ENCODE measurements around the gene P4HA2.
A peak's percentile ranks its signal among the peaks of the same experiment; 100 is the strongest.

The P4HA2 gene

DNA sequence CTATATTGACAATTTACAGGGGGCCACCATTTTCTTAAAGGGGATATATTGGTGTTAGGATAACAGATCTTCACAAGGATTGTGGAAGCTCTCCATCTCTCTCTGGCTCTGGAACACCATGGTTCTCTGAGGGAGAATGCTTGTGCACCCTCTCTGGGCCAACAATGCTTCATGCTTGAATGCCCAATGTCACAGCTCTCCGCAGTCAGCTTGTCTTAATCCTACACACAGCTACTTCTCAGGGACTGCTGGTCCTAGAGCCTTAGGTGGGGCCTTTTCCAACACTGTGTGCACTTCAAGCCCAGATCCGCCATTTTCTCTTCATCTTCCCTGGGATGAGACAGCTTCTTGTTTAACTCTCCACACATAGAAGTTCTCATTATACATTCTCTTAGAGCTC is 22.9 kb upstream of the P4HA2 start:
- DNase-seq (ENCODE audit: low spot score) = no peak

DNA sequence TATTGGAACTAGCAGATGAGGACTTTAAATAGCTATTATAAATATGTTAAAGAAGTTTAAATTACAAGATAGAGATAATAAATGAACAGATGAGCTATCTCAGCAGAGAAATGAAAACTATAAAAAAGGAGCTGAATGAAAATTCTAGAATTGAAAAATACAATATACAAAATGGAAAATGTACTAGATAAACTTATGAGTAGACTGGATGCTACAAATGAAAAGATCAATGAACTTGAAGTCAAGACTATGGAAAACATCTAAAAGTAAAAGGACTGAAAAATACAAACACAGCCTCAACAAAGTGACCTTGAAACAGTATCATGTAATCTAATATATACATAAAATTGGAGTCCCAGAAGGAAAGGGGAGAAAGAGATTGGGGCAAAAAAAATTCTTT is 19.2 kb upstream of the P4HA2 start:
- no peak for DNase-seq (ENCODE audit: low spot score)

DNA sequence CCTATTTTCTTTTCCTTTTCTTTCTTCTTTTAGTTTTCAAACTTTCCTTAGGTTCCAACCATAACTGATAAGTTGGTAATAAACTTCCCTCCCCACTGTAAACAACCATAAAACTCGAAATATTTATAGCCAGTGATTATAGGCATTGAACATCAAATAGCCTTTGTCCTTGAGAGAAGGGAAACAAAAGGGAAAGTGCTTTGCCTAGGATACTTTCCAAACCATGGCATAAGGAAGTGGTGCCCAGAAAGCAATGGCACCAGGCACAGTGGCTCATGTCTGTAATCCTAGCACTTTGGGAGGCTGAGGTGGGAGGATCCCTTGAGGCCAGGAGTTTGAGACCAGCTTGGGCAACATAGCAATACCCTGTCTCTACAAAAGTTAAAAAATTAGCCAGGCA is 17.9 kb upstream of the P4HA2 start:
- no peak for DNase-seq (ENCODE audit: low spot score)

DNA sequence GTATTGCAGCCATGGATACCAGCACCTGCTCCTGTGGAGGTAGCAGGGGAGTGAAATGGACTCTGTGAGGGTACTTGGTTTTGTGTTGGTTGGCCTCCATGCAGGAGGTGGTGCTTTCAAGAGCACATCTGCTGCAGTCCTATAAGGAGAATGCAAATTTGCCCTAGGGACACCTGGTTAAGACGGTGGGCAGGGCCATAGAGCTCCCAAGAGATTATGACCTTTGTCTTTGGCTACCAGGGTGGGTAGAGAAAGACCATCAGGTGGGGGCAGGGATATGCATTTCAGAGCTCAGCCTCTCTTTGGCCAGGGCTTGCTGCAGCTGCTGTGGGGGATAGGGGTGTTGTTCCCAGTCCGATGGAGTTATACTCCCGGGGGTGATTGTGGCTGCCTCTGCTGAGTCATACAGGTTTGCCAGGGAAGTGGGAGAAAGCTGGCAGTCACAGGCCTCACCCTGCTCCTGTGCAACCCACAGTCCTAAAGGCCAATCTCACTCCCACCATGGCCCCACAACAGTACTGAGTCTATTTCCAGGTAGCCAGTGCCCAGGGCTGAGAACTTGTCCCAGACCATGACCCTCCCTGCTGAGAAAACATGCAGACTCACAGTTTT is 15.8 kb upstream of the P4HA2 start:
- no peak for DNase-seq (ENCODE audit: low spot score)

DNA sequence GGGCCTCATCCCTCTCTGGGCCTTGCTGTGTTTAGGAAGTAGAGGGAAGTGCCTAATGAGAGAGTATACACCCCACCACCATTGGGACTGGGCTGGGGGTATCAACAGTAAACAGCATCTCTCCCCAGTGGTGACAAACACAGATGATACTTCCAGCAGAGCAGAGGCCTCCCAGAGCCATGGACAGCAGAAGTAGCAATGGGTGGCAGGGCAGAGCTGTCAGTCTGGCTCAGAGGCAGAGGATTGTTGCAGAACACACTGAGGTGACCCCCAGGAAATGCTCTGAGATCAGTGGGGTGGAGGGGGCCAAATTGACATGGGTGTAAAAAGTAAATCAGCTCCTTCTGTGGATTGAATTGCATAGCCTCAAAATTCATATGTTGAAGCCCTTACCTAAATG is 12.1 kb upstream of the P4HA2 start:
- no peak for DNase-seq (ENCODE audit: low spot score)

DNA sequence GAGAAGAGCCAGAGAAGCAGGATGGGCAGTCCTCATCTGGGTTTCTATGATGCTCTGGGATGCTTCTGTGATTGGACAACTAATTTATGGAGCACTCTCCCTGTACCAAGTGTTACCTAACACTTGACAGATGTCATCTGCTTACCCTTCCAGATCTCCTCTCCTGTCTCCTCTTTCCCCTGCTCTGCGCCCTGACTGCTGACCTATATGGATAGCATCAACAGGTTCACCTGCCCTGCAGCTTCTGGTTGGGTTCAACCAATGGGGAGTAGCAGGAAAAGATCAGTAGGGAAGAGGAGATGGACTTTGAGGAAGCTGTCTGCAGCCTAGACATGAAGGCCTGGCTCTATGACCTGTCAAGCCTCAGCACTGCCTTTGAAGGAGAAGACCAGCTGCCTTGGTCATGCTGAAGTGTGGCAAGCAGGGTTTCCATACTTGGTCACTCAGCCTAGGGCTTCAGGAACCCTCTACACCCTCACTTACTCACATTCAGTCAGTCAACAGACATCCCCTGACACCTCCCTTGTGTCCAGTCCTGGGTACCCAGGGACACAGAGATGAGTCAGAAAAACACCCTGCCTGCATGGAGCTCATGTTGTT is 11.3 kb upstream of the P4HA2 start:
- DNase-seq (ENCODE audit: low spot score) = no peak

DNA sequence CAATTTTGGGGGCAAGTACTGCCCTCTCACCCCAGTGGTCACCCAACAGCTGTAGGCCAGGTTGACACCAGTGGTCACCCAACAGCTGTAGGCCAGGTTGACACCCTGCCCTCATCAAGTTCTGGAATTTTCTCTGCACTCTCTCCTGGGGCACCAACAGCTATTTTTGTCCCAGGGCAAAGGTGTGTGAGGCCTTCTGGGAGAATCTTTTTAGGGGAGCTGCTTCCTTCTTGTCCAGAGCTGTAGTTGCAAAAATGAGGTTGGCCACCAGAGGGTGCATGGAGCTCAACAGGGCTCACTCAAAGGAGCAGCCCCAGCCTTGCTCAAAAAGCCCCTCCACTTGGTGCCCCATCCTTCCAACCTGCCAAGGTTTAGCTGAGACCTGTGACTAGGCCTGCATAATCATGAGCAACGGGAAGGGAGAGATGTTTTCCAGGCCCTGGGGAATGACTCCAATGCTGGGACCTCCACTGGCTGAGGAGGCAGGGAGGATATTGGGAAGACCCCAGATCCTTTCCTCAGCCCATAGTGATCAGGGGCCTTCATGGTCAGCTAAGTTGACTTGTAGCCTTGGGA is 10.6 kb upstream of the P4HA2 start:
- DNase-seq (ENCODE audit: low spot score) = no peak

DNA sequence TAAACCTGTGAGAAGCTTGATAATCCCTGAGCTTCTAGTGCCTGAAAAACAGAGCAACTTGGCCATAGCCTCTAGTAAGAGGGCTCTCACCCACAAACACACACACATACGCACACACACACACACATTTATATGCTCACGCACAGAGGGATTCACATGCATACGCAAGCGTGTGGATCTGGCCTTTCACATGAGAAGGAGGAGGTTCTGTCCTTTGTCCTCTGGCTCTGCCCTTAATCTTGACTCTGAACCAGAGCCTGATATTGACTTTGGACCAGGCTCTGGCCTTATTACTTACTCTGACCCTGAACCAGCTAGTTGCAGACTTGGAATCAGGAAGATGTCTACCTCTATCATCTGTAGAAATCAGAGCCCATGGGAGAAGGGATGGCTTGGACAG is 10.0 kb upstream of the P4HA2 start:
- DNase-seq (ENCODE audit: low spot score) = no peak

DNA sequence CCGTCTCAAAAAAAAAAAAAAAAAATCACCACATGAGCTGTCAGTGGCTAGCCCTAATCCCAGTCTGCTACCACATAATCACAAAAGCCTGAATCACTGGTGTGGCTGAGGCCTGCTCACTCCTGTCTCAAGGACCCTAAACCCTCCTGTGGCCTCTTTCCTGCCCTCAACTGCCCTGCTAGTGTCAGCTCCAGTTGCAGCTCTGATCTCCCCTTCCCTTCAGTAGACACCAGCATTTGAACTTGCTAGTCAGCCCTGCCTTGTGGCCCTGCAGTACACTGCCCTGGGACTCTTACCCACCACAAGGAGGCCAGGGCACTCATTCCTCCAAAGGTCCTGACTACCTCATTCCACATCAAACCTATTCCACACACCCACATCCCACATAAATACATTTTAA is 9.5 kb upstream of the P4HA2 start:
- DNase-seq (ENCODE audit: low spot score) = no peak

DNA sequence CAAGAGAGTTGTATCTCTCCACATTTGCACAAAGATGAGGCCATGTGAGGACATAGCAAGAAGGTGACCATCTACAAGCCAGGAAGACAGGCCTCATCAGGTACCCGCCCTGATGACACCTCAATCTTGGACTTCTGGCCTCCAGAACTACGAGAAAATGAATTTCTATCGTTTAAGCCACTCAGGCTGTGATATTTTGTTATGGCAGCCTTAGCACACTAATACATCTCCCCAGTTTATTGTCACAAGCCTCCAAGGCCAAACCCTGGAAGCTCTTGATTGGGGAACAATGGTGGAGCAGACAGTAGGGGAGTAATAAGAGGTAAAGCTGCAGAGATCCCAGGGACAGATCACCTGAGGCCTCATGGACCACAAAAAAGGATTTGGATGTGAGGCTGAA is 7.7 kb upstream of the P4HA2 start:
- no peak for DNase-seq (ENCODE audit: low spot score)

DNA sequence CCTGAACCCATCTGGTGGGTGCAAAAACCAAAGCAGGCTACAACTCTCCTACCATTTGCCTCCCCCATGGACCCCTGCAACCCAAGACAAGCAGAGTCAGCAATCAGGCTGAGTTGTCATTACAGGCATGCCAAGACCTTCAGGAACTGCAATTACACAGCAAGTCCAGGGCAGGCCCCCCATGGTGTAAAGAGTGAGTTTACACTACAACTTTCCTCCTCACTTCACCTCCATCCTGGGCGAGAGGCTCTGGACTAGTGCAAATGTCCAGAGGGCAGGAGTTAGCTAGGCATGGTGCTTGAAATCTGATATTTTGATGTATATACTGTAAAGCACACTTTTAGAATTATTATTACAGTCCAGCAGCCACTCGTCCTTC is 7.0 kb upstream of the P4HA2 start:
- no peak for DNase-seq (ENCODE audit: low spot score)

DNA sequence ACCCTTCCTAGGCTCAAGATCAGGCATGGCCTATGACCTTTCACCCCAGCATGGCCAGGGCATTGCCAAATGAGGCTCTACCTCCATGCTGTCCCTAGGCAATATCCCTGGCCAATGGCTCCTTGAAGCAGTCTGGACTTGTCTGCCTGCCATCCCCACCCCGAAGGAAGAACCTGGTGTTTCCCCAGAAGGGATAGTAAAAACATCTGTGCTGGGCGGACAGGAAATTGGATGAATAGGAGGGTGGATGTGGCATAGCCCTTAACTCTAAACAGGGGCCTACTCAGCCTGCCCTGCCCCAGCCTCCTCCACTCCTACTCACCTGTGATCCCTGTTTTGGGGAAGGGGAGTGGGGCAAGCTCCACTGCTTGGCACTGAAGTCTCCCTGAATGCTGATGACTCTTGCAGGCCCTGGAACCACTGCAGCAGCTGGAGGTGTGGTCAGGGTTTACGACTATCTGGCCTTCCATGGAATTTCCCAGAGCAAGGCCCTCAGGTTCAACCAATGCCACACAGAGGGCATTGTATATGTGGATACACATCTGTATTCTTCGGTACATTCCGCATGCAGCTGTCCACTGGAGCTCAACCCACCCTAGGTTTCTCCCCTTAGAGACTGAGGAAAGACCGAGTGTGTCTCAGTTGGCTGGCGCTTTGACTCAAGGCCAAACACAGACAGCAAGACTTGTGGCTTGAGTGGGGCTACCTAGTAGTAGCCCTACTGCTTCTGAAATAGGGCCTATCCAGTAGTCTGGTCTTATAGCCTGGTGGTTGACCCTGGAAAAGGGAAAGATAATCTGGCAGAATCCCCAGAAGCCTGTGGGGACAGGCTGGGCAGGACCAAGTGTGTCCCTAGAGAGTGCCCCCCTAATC is 6.4 kb upstream of the P4HA2 start:
- DNase-seq (ENCODE audit: low spot score) = no peak

DNA sequence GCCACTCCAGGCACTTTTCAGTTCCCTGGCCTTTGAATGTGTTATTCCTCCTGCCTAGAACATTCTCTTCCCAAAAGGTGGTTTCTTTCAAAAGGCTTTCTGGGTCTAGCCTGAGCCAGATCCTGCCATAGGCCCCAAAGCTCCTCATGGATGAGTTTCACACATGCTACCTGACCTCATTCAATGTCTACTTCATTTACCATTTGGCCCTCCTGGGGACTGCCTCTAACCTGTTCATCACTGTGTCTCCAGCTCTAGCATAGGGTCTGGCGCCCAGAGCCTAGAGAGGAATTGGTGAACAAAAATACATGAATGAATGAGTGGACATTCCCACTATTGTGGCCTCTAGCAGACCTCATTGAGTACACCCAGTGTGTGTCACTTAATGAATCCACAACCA is 5.4 kb upstream of the P4HA2 start:
- DNase-seq (ENCODE audit: low spot score) = no peak

DNA sequence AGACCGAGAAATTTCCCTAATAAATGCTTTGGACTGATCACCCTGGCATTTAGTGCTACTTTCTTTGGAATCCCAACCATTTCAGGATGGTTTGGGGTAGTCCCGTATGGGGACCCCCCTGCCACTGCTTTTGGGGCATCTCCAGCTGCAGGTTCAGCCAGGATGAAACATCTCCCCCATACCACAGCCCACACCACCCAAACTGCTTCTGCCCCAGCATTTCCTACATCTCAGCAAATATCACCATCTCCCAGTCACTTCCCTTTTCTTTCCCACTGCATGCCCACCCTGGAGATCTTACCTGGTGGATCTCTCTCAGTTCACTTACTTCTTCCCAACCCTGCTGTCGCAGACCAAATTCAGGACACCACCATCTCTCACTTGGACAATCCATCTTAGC is 4.8 kb upstream of the P4HA2 start:
- DNase-seq (ENCODE audit: low spot score) = no peak

DNA sequence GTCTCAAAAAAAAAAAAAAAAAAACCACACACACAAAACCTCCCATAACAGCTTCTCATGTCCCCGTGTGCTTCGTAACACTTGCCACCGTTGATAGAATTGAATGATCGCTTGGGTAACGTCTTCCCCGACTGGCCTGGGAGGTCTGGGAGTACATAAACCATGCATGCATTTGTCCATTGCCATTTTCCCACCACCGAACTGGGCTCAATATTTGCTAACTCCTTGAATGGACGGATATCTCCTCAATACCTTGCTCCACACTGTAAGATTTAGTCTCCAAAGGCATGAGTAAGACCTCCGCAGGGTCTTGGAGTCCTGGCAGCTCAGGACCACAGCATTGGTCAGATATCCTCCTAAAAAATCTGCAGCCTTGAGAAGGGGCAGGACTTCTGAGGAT is 3.2 kb upstream of the P4HA2 start:
- no peak for DNase-seq (ENCODE audit: low spot score)

DNA sequence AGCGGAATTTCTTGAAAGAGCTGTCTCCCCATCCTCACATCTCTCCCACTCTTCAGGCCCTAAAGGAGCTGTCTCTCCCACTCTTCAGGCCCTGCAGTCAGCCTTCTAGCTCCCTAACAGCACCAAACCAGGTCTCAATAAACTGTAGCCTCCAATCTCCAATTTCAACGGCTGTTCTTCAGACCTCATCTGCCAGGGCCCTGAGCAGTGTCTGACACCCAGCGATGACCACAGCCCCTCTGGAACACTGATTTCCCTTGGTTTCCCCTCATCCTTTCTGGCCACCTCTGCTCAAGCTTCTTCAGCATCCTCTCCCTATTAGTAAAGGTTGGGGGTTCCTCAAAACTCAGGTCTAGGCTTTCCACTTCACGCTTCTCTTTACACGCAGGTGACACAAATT is 1.6 kb upstream of the P4HA2 start:
- no peak for DNase-seq (ENCODE audit: low spot score)

DNA sequence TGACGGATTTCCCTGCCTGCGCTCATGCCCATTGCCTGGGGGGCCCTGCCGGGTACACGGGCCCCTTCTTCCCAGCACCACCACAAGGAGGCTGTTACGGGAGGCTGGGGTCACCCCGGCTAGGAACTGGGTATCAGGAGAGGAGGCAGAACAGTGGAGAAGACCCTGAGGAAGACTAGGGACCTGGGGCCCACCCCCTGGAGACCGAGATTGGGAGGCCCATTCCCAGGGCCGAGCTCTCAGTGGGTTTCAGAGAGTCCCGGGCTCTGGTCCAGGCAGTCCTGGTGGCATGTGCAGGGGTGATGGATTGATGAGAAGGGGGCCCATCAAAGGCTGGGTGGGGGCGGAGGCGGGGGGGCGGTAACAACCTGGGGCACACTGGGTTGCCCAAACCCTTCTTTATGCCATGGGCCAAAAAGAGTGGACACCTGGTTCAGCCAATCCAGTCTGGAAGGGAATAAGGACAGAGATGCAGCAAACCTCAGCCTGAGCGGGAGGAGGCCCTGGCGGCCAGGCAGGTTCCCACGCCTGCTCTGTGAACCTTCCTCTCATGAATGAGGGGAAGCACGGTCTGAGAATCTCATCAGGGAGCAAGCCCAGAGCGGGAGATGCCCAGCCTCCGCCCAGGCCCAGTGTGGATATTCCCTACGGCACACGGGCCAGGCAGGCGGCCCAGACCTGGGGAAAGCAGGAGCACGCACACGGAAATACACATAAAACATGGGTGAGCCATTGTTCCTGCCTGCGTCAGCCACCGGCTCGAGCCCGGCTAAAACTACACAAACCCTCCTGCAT is 785 bp upstream of the P4HA2 start:
- no peak for DNase-seq (ENCODE audit: low spot score)

DNA sequence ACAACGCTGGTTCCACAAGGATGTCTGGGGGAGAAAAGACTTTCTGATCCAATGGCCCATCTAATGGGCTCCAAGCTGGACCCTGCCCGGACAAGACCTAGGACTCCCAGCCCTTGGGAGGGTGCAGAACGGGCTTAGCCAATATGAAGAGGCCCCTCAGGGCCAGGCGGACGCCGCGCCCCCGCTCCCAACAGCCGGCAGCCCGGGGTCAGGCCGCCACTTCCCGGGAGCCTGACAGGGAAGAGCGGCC is 493 bp downstream of the P4HA2 start:
- DNase-seq (ENCODE audit: low spot score) = no peak

DNA sequence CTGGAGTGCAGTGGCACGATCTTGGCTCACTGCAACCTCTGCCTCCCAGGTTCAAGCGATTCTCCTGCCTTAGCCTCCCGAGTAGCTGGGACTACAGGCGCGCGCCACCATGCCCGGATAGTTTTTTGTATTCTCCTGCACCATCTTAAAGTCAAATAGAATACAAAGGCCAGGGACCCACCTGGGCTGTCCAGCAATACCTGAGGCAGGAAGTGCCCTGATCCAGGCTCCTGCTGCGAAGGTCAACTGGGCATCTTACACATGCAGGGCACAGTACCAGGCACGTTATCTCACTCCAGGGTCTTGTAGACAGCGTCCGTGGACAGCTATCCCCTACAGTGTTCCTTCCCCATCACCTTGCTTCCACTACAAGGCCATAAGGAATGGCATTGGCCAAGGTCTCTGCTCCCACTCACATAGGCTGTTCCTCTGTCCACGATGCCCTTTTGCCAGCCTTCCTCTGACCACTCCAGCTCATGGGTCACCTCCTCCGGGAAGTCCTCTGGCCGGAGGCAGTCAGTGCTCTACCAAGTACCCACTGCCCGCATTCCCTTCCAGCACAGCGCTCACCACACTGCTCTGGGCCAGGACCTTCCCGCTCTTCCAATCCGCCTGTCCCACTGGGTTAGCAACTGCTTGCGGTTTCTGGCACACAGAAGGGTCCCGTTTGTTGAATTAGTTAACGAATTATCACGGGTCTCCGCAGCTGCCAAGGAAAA is 978 bp downstream of the P4HA2 start:
- DNase-seq (ENCODE audit: low spot score) = no peak

DNA sequence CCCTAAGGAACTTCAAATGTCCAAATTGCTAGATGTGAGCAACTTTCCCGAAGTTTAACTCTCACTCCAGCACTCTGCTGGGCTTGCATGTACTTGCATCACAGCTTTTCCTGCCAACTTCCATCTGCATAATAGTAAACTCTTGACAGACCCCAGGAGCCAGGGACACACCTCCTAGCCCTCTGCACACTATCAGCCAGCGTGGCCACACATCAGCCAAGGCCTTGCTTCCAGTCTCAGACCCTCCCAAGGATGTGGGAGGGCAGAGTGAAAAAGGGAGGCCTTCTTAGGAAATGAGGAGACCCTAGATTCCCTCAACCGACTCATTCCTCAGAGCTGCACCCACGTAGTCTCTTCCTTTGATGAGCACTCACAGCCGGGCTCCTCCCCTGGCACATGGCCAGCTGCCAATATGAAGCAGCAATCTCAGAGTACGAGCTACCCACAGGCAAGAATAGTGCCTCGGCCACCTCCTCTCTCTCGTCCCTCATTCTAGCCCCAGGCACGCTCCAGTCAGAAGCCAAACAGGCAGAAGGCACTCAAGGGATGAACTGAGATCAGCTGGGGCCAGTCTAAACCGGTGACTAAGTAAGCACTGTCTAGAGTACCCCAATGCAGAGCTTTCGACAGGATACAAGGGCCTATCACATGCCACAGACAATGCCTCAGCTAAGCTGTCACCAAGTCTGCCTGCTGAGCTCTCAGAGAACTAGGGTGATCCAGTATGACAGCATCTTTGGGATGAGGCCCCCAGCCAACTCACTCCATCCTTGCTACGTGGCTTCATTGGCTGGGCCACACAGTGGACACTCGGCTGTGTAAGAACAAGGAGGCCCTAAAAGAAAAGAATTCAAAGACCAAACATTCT is 2.3 kb downstream of the P4HA2 start:
- peak; percentile 10 for DNase-seq (ENCODE audit: low spot score)

DNA sequence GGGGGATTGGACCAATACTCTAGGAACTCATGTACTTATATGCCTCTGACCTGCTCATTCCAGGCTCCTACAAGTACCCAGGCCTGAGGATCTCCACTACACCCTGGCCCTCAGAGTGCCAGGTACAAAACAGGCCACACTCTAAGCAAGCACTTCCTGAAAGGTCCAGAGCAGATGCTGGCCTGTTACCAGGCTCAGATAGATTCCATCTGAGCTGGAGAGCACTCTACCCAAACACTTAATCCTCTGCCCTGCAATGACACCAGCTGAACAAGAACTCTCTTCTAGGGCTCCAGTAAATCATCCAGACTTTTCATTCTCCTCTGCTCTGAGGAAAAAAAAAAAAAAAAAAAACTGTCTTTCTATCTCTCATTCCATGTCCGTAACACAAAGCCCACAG is 2.9 kb downstream of the P4HA2 start:
- no peak for DNase-seq (ENCODE audit: low spot score)

Measured in COLO829 (cell line).